ENCODE data around the gene RAB1A.
A peak's percentile ranks its signal among the peaks of the same experiment; 100 is the strongest.
"Not testable (repeated sequence)": the region's sequence is repeated elsewhere in the genome, so short reads cannot be mapped to it uniquely, and the experiment has no call there.

Gene RAB1A

DNA sequence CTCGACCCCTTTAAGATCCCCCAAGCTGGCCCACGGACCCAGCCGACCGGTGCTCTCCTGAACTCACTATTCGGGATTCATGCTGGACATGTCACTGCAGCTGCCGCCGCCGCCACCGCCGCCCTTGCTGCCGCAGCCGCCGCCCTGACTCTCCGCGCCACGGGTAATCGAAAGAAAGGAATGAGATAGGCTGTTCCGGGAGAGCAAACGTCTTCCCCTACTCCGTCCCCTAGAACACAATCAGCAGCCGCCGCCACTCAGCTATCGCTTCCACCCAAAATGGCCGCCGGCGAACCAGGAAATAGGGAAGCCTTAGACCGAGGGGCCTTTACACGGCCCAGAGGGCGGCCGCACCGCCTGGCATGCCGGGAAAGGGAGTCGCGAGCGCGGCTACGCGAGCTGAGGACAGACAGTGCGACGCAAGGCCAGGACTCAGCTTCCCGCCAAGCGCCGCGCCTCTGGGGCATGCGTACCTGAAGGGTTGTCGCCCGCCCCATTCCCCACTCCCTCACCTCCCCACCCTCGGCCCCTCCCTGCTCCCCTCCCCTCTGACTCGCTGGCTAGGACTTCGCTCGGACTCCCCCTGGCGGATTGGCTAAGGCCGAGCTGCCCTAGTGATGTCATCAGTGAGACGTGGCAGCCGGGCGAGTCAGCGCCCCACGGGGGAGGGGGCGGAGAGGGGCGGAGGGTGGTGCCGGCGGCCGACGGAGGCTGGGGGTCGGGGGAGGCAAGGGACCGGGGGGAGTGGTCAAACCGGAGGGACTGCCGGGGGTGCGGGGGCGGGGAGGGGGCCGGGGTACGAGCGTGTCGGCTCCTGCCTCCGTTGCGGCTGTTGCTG lies at the start of gene RAB1A:
Gene RAB1A, minus strand, starts transcription at position 281 of the 838 bp plus-strand sequence. Its CDS starts 191 bp downstream, at position 90.
- peak; percentile 100 for DNase-seq

DNA sequence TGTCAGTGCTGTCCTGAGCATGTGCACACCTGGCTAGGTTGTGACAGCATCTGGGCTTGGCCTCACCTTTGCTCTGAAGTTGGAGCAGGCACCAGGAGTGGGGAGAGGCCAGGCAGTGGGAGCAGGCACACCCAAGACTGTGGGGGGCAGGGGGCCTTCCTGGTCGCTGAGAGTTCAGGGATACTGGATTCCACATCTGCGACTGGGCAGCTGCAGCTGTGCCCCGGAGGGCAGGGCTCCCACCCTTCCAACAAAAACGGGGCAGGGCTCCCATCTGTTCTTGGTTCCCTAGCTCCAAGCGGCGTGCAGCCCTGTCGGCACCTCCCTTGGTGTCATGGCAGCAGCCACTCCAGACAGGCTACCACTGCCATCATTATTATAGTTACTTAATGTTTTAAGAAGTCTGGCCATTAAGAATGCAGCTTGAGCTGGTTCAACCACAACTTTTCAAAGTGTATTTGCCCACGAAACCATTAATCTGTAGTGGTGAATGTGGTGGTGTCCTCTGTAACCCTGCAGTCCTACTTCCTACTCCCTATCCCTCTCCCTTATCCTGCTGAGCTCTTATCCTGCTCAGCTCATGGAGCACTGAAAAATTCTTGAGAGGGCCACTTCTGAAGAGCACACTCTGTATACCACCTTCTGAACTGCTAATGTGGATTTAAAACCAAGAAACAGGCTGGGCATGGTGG lies 48.0 kb upstream of the RAB1A start:
- no peak for DNase-seq

DNA sequence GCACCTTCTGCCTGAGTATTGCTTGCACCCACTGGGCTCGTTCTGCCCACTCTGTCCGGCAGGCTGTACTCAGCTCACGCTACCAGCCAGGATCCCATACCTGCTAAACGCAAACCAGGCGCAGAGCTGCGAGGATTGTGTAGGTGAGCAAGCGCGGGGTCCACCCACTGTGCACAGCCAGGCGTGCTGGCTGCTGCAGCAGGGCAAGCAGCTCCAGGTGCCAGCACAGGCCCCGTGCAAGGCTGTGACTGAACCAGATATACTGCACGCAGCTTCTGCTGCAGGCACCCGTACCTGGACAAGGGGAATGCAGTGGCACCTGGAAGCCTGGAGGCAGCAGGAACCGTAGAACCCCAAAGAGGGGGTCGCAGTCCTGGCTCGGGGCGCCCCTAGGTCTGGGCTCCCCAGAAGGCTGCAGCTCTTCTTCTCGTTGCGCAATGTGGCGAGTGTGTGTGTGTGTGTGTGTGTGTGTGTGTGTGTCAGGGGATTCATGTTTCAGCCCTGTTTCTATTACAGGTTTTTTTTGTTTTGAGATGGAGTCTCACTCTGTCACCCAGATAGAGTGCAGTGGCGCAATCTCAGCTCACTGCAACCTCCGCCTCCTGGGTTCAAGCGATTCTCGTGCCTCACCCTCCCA lies 46.1 kb upstream of the RAB1A start:
- no peak for DNase-seq

DNA sequence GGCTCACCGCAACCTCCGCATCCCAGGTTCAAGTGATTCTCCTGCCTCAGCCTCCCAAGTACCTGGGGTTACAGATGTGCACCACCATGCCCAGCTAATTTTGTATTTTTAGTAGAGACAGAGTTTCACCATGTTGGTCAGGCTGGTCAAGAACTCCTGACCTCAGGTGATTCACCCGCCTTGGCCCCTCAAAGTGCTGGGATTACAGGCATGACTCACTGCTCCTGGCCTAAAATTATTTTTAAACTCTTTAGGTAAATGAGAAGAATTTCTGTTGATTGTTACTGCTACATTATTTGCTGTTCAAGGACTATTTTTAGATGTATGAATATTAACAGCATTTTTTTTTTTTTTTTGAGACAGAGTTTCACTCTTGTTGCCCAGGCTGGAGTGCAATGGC lies 44.1 kb upstream of the RAB1A start:
- not testable (repeated sequence) for DNase-seq

DNA sequence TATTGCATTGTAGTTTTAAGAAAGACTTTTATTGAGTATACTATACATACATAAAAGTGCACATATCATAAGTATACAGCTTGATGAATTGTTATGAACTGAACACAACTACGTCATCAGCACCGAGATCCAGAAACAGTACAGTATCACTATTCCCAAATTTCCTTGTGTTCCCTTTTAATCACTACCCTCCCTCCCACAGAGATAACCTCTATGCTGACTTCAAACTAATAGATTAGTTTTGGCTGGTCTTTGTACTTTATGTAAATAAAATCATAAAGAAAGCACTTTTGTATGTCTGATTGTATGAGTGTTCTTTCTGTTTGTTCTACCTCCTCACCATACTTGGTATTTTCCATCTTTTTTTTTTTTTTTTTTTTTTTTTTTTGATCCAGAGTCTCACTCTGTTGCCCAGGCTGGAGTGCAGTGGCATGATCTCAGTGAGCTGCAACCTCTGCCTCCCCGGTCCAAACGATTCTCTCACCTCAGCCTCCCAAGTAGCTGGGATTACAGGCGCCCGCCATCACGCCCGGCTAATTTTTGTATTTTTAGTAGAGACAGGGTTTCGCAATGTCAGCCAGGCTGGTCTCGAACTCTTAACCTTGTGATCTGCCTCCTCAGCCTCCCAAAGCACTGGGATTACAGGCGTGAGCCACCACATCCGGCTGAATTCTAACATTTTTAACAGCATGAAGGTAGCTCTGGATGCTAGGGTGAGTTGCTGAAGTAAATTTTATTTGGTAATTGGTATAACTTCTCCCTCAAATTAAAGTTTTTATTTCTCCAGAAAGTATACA lies 43.3 kb upstream of the RAB1A start:
- DNase-seq: no peak

DNA sequence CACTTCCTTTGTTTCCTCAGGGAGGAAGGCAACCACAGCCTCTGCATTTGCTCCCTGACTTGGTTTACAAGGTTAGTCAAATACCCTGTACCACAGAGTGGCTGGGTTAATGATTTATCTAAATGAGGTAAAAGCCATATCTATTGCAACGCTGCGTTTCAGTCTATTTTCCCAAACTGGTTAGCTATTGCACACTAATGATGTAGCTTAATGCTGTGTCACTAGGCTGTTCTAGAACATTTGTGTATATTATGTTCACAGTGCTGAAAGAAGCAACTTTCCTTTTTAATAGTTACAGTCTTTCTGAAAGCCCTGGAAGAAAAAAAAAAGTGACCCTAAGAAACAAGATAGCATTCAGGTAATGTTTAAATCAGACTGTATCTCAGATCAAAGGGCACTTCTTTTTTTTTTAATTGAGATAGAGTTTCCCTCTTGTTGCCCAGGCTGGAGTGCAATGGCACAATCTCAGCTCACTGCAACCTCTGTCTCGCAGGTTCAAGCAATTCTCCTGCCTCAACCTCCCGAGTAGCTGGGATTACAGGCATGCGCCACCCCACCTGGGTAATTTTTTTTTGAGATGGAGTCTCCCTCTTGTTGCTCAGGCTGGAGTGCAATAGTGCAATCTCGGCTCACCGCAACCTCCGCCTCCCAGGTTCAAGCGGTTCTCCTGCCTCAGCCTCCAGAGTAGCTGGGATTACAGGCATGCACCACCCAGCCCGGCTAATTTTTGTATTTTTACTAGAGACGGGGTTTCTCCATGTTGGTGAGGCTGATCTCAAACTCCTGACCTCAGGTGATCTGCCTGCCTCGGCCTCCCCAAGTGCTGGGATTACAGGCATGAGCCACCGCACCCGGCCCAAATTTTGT lies 40.9 kb upstream of the RAB1A start:
- not testable (repeated sequence) for DNase-seq

DNA sequence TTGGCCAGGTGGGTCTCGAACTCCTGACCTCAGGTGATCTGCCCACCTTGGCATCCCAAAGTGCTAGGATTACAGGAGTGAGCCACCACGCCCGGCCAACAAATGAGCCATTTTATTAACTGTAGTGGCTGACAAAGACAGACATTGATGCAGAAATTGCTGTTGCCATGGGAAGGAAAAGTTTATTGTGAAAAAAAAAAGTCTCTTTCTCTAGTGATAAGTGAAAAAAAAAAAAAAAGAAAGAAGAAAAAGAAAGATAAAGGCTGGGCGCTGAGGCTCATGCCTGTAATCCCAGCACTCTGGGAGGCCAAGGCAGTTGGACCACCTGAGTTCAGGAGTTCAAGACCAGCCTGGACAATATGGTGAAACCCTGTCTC lies 39.8 kb upstream of the RAB1A start:
- no peak for DNase-seq

DNA sequence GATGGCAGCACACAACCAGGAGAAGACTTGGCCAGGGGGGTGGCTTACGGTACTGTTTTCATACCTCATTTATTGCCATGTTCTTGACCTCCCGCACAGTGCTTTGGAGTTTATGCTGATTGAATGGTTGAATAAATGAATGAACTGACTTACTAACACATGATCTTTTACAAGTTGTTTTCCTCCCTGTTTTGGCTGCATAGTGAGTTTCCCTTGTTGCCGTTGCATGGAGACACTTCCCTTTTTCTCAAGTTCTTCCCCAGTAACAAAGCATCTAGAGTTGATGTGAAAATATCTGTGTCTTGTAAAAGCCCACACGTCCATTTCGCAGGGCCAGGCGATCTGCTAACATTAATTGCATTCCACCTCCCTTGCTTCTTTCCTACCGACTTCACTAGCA lies 35.7 kb upstream of the RAB1A start:
- DNase-seq: no peak

DNA sequence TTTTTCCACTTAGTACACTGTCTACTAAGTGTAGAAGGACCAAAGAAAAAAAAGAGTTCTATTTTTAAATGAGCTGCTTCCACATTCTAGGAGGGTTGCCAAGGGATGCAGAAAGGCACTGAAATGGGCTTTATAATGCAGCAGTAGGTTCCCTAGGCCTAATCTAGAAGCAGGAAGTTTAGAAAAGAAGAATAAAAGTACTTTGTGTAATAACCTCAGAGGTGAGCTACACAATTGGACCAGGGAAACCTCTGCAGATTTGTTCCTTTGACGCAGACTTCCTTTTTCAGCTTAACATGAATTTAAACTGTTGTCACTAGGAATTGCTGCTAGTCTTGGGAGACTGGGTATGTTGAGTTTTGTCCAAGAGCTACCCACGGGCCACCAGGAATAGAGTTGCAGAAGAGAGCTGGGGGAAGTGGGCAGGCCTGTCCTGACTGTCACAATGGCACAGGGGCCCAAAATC lies 34.6 kb upstream of the RAB1A start:
- DNase-seq: no peak

DNA sequence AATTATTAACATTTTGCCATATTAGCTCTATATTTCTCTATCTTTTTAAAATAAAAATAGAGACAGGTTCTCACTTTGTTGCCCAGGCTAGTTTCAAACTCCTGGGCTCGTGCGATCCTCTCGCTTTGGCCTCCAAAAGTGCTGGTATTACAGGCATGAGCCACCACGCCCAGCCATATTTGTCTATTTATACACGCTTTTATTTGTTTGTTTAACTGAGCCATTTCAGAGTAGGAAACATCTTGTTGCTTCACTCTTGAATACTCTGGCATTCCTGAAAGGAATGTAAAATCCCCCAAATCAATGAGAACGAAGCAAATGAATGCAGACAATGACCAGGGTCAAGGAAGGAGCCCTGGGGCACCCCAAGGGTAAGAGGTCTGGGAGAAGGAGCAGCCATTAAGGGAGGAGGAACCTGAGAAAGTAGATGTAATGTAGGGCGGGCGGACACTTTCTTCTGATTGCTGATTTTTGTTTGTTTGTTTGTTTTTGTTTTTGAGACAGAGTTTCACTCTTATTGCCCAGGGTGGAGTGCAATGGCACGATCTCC lies 31.7 kb upstream of the RAB1A start:
- DNase-seq: no peak

DNA sequence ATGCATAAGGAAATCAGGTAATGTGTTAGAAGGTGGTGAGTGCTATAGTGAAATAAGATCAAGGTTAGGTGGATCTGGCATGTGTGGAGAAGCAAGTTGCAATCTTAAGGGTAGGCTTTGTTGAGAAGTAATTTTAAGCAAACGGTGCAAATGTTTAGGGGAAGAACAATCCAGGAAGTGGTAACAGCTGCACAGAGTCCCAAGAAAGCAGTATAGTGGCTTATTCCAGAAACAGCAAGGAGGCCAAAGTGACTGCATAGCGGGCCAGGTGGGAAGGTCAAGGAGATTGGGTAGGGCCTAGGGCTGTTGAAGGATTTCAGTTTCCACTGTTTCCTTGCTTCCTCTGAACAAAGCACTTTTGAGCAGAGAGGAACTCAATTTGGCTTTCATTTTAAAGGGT lies 30.0 kb upstream of the RAB1A start:
- DNase-seq: no peak

DNA sequence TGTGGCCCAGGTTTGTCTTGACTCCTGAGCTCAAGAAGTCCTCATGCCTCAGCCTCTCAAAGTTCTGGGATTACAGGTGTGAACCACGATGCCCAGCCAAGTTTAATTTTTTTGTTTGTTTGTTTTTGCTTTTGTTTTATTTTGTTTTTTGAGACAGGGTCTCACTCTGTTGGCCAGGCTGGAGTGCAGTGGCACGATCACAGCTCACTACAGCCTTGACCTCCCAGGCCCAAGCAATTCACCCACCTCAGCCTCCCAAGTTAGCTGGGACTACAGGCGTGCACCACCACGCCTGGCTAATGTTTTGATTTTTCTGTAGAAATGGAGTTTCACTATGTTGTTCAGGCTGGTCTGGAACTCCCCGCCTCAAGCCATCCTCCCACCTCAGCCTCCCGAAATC lies 29.4 kb upstream of the RAB1A start:
- no peak for DNase-seq

DNA sequence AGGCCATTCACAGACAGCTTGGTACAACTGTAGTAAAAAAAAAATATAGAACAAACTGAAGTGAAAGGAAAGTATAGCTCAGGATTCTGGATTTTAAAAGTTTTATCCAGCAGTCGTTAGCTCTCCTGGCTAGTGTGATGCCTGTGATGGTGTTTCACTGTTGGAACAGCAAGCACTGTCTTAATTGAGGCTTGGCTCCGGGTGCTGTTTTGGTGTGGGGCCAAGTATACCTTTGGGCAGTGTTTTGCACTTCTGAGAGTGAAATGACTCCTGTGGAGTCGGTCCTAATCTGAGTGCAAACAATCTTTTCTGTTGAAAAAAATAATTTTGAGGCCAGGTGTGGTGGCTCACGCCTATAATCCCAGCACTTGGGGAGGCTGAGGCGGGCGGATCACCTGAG lies 28.7 kb upstream of the RAB1A start:
- DNase-seq: no peak

DNA sequence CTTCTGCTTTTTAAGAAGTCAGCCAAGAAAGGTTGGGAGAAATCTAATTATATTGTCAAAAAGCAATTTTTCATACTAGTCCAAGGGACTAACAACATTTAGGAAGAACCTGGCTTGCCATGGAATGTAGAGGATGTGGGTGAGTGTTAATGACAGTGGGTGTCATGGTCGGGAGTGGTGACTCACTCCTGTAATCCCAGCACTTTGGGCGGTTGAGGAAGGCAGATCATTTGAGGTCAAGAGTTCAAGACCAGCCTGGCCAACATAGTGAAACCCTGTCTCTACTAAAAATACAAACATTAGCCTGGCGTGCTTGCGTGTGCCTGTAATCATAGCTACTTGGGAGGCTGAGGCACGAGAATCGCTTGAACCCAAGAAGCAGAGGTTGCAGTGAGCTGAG lies 27.9 kb upstream of the RAB1A start:
- DNase-seq: not testable (repeated sequence)

DNA sequence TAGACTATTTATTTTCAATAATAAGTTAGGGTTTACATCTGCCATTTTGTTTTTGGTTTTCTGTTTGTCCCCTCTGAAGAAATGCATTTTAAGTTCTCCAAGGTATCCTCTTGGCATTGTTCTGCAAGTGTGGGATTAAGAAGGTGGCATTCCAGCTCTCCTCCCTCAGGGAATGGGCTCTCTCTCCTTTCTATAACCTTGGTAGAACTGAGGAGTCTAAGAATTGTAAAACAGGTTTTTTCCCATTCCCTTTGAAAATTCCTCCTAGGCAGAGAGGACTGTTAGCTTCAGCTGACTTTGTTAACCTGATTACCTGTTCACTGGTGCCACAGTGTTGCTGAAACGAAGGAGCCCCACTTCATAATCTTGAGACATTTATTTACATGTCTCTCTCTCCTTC lies 26.1 kb upstream of the RAB1A start:
- DNase-seq: no peak

DNA sequence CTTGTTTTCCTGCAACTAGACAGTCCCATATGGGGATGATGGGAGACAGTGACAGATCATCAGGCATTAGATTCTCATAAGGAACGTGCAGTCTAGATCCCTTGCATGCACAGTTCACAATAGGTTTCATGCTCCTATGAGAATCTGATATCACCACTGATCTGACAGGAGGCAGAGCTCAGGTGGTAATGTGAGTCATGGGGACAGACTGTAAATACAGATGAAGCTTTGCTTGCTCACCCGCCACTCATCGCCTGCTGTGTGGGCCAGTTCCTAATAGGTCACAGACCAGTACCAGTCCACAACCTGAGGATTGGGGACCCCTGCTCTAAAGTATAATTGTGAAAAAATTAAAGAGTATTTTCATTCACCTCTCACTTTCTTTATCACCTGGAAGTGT lies 23.6 kb upstream of the RAB1A start:
- DNase-seq: no peak

DNA sequence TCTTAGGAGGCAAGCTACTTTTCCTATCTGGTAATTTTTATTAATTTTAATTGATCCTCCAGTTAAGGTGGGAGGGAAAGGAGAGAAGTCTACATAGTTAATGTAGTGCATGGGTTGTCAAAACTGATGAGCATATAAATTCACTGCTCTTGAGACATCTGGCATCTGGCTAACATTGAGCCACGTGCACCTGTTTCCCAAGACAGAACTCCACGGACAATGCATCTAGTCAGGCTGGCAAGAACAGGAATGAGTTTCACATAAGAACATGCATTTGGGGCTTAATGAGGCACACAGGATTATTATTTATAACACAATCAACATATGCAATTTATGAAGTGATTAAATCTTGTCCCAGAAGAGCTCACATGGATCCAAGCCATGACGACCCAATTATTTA lies 16.2 kb upstream of the RAB1A start:
- no peak for DNase-seq

DNA sequence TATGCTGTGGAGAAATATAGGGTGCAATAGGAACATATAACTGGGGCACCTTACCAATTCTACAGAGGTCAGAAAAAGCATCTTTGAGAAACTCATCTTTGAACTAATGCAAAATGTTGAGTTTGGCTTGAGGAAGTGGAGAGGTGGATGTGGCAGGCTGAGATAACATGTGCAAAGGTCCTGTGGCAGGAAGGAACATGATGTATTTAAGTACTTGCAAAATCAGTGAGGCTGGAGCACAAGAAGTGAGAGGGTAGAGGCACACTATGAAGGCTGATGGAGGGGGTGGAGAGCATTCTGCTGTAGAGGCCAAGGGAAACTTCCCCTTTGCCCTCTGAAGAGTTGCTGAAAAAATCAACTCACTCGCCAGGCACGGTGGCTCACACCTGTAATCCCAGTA lies 14.7 kb upstream of the RAB1A start:
- DNase-seq: no peak

DNA sequence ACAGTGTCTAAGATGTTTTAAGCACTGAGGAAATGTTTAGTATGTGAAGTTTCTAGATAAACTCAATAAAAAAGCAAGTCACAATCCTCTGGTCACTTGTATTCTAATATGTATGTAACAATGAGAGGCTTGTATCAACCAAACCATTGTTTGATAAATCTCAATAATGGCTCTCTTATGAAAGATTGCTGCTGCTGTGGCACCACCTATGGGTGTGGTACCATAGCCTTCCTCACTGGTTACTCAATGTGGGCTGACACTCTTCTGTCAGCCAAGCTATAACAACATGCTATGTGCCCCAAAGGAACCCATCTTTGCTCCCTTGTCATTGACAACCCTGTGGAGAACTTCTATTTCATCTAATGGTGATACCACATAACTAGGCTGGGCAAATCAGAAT lies 12.6 kb upstream of the RAB1A start:
- DNase-seq: no peak

DNA sequence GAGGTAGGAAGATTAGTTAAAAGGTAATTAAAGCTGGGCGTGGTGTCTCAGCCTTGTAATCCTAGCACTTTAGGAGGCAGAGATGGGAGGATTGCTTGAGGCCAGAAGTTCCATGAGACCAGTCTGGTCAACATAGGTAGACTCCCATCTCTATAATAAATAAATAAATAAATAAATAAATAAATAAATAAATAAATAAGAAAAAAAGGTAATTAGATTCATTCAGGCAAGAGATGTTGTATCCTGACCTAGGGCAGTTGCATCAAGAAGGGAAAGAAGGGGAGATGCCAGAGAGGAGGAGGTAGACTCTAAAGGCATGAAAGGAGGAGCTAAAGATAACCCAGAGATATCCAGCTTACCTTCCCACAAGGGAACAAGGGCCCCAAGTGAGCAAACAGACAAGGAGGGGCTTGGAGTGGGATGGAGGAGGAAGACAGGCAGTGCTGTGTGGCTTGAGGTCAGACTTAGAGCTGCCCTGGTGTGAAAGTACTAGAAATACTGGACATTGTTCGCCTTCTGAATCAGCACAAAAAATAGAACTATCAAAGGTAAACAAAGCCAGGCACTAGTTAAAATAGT lies 7.4 kb upstream of the RAB1A start:
- DNase-seq: no peak

DNA sequence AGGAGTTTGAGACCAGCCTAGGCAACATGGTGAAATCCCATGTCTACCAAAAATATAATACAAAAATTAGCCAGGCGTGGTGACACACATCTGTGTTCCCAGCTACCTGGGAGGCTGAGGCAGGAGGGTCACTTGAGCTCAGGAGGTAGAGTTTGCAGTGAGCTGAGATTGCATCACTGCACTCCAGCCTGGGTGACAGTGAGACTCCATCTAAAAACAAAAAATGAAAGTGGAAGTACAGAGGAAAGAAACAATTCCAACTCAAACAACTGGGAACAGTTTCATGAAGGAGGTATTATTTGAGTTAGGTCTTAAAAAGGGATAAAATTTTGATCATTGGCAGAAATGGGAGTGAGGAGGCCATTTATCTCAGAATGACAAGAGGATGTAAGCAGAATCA lies 6.3 kb upstream of the RAB1A start:
- DNase-seq: no peak

All from NCI-H187 (cell line).